SH-SY5Y (cell line): ENCODE measurements around the gene SH3D19.

Experiments used
- GATA2 ChIP-seq: IDR thresholded peaks from 2 replicates; pipeline ENCODE4 v1.6.1; 2011; ENCODE audit warnings: mild to moderate bottlenecking, low read depth, low read length
- GATA3 ChIP-seq: IDR thresholded peaks from 2 replicates; pipeline ENCODE4 v1.6.1; 2011; ENCODE audit warnings: low read depth, mild to moderate bottlenecking, low read length, moderate library complexity

GRCh38 chr4:151094290-151094751 lies 231.1 kb downstream of the SH3D19 start:
- TF ChIP-seq GATA2 (no peak), GATA3 (no peak)
